Skeletal muscle satellite cell (primary cell): ENCODE measurements around the gene TESMIN.

Source experiments
- H3K27me3 ChIP-seq: 2 replicates; pipeline ENCODE4 v1.7.0; 2013; ENCODE audit warnings: low read length; ENCODE audit not compliant: control insufficient read depth, insufficient read depth
- H3K36me3 ChIP-seq: 2 replicates; pipeline ENCODE4 v1.7.0; 2013; ENCODE audit warnings: mild to moderate bottlenecking, control low read depth, low read length; ENCODE audit not compliant: insufficient read depth
- H3K4me1 ChIP-seq: 2 replicates; pipeline ENCODE4 v1.7.0; 2013; ENCODE audit warnings: low read length; ENCODE audit not compliant: control insufficient read depth, insufficient read depth
- H3K4me2 ChIP-seq: 2 replicates; pipeline ENCODE4 v1.7.0; 2013; ENCODE audit warnings: mild to moderate bottlenecking, low read length
- H3K4me3 ChIP-seq: 2 replicates; pipeline ENCODE4 v1.7.0; 2013; ENCODE audit warnings: low read length
- H3K9ac ChIP-seq: 2 replicates; pipeline ENCODE4 v1.7.0; 2013; ENCODE audit warnings: mild to moderate bottlenecking, low read depth, low read length, moderate library complexity
- H3K9me3 ChIP-seq: replicated peaks from 2 replicates; pipeline ENCODE4 v1.7.0; 2013; ENCODE audit warnings: mild to moderate bottlenecking, control low read depth, low read length

The TESMIN gene

DNA sequence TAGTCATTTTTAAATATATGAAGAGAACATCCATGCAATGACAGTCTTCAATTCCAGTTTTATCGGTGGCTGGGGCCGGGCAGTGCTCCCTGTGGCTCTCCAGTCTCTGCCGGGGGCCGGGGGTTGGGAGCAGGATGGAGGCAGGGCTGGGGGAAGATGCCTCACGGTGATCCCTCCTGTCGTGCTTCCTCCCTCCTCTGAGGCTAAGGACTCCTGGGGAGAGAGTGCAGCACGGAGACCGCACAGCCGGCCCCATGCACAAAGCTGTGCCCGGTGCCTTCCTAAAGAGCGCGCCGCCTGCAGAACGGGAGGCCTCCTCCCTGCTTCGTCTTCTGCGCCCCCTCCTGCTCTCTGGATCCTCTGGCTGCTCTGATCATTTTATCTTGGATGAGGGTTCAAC is 46.4 kb downstream of the TESMIN start:
- H3K36me3 ChIP-seq: no peaks in the 10 kb centered on the region
- no peak overlapping the region for H3K4me2 ChIP-seq
- H3K4me3 ChIP-seq: no peak overlapping the region
- H3K9ac ChIP-seq: no peak overlapping the region
- peaks cover 76% of the 10 kb centered on the region for H3K27me3 ChIP-seq
- H3K4me1 ChIP-seq: no peaks in the 10 kb centered on the region
- H3K9me3 ChIP-seq: no peaks in the 10 kb centered on the region

DNA sequence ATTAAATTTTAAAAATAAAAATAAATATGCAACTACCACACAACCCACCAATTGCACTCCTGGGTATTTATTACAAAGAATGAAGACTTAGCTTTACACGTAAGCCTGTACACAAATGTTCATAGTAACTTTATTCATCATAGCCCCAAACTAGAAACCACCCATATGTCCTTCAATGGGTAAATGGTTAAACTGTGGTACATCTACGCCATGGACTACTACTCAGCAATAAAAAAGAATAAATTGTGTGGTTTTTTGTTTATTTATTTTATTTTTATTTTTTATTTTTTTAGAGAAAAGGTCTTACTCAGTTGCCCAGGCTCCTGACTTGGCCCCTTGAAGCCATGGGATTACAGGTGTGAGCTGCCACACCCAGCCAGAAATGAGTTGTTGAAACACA is 52.3 kb downstream of the TESMIN start:
- H3K4me1 ChIP-seq: no peaks in the 10 kb centered on the region
- H3K9me3 ChIP-seq: no peaks in the 10 kb centered on the region
- no peaks in the 10 kb centered on the region for H3K36me3 ChIP-seq
- no peak overlapping the region for H3K4me2 ChIP-seq
- H3K9ac ChIP-seq: no peak overlapping the region
- no peak overlapping the region for H3K4me3 ChIP-seq
- H3K27me3 ChIP-seq: peaks cover 53% of the 10 kb centered on the region

DNA sequence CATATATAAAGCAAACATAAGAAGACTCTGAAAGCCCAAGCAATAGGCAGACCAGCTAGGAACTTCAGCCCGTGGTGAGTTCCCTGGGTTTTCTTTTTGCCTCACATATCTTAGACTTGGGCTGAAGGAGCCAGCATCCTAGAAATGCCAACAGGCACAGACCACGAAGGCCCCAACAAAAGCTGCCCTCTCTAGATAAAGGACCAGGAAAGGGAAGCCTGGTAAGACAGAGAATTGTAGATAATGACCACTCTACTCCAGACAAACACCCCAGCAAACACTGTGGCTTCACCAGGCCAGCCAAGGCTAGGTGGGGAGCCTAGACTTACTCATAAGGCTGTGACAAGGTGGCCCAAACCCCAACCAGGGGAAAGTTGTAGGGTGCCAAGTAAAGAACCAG is 55.8 kb downstream of the TESMIN start:
- Histone ChIP-seq H3K4me2 (no peak overlapping the region), H3K9ac (no peak overlapping the region), H3K36me3 (no peaks in the 10 kb centered on the region), H3K9me3 (no peaks in the 10 kb centered on the region), H3K27me3 (peaks cover 51% of the 10 kb centered on the region), H3K4me3 (no peak overlapping the region), H3K4me1 (no peaks in the 10 kb centered on the region)

DNA sequence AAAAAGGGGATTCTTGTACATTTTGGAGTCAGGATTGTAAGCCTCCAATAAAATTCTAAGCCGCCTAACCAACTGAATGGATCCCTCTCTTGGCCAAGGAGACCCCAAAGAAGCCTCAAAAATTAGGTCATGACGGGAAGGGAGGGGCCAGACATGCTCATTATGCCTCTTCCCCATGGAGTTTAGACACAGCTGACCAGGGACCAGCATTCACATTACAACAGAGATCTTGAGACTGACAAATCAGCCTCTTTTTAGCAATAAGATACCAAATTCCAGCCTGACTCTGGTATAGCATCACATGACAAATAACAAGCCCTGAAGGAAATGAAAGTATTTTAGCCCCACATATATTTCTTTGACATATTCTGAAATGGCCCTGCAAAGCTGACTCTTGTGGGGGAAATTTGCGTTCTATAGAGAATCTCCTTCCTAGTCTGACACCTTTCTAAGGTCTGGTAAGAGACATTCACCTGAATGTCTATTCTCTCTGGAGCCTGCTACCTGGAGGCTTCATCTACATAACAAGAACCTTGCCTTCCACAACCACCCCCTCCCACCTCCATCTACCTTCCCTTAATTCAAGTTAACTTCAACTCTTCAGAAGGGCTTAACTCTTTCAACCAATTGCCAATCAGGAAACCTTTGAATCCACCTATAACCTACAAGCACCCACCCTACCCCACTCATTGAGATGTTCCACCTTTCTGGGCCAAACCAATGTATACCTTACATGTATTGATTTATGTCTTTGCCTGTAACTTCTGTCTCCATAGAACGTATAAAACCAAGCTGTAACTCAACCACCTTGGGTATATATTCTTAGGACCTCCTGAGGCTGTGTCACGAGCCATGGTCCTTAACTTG is 56.7 kb downstream of the TESMIN start:
- Histone ChIP-seq H3K9me3 (no peaks in the 10 kb centered on the region), H3K4me1 (no peaks in the 10 kb centered on the region), H3K27me3 (peaks cover 60% of the 10 kb centered on the region), H3K36me3 (no peaks in the 10 kb centered on the region), H3K9ac (no peak overlapping the region), H3K4me2 (no peak overlapping the region), H3K4me3 (no peak overlapping the region)

DNA sequence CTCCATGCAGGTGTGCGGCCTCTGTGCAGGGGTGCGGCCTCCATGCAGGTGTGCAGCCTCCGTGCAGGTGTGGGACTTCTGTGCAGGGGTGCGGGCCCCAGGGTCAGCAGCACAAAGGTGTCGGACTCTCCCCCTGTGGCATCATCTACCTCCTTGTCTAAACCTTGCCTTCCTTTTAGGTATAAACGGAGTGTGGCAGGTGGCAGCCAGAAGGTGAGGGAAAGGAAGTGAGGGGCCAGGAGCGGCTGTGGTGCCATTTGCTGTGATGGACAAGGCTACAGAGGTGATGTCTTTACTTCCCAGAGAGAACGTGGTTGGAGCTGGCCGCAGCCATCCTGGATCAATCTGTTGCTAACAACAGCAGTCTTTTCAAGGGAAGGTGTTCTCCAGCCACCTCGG is 57.8 kb downstream of the TESMIN start:
- Histone ChIP-seq H3K27me3 (peaks cover 72% of the 10 kb centered on the region), H3K9ac (no peak overlapping the region), H3K4me1 (no peaks in the 10 kb centered on the region)

DNA sequence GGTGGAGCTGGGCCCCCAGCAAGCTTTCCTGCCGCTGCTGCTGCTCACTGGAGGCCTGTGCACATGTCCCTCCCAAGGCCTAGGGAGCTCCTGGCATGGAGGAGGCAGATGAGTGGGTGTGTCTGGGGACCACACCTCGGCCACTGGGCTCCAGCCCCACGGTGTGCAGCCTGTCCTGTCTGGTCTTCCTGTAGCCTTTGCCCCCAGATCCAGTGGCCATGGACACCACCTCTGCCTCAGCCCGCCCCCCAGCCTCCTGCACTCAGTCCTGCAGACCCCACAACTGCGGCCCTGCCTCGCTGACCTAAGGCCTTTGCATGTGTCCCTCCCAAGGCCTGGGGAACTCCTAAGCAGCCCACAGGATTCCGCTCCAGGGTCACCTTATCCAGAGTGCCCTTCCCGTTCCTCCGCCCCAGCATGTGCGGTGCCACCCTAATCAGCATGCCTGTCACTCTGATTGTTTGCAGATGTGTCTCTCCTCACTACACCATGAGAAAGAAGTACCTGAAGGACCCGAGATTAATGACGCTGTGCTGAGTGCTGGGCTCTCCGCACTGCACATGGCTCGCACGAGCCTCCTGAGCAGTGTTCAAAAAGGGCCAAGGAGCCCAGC is 58.3 kb downstream of the TESMIN start:
- Histone ChIP-seq H3K4me2 (no peak overlapping the region), H3K9me3 (no peaks in the 10 kb centered on the region), H3K27me3 (peaks cover 75% of the 10 kb centered on the region), H3K4me1 (no peaks in the 10 kb centered on the region), H3K4me3 (no peak overlapping the region), H3K9ac (no peak overlapping the region), H3K36me3 (no peaks in the 10 kb centered on the region)

More for the DNA sequence above, 57.8 kb downstream of the TESMIN start:
- Histone ChIP-seq H3K36me3 (no peaks in the 10 kb centered on the region), H3K4me3 (no peak overlapping the region), H3K9me3 (no peaks in the 10 kb centered on the region), H3K4me2 (no peak overlapping the region)

DNA sequence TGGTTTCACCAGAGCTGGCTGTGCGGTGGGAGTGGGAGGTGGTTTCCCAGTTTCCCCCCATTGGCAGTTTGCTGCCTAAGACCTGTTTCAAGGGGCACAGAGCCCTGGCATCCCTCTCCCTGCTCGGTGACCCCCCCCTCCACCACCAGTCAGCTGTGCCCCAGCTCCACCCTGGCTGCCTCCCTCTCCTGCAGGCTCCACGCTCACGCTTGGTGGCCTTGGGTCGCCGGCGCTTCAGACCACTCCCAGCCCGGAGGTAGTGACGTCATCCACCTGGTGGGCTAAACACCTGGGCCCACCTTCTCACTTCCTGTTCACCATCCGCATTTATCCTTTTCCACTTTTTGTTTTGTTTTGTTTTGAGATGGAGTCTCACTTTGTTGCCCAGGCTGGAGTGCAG is 59.2 kb downstream of the TESMIN start:
- H3K36me3 ChIP-seq: no peaks in the 10 kb centered on the region
- H3K4me3 ChIP-seq: no peak overlapping the region
- no peaks in the 10 kb centered on the region for H3K9me3 ChIP-seq
- peaks cover 83% of the 10 kb centered on the region for H3K27me3 ChIP-seq
- no peaks in the 10 kb centered on the region for H3K4me1 ChIP-seq
- no peak overlapping the region for H3K9ac ChIP-seq
- H3K4me2 ChIP-seq: no peak overlapping the region

DNA sequence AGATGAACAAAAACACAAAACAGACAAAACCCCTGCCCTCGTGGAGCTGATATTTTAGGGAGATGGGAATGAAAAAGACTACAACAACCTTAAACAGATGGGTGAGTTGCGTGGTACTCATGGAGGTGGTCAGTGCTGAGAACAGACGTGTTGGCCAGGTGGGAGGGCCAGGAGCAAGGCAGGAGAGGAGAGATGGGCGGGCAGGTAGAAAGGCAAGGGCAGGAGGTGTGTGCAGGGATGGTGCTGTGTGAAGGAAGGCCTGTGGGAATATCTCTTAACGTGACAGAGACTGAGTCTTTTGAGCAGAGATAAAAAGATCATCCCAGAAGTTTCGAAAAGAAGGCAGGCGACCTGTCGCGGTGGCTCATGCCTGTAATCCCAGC is 59.9 kb downstream of the TESMIN start:
- Histone ChIP-seq H3K9me3 (no peaks in the 10 kb centered on the region), H3K4me2 (no peak overlapping the region), H3K27me3 (peaks cover 85% of the 10 kb centered on the region), H3K4me3 (no peak overlapping the region), H3K9ac (no peak overlapping the region), H3K36me3 (no peaks in the 10 kb centered on the region), H3K4me1 (no peaks in the 10 kb centered on the region)

DNA sequence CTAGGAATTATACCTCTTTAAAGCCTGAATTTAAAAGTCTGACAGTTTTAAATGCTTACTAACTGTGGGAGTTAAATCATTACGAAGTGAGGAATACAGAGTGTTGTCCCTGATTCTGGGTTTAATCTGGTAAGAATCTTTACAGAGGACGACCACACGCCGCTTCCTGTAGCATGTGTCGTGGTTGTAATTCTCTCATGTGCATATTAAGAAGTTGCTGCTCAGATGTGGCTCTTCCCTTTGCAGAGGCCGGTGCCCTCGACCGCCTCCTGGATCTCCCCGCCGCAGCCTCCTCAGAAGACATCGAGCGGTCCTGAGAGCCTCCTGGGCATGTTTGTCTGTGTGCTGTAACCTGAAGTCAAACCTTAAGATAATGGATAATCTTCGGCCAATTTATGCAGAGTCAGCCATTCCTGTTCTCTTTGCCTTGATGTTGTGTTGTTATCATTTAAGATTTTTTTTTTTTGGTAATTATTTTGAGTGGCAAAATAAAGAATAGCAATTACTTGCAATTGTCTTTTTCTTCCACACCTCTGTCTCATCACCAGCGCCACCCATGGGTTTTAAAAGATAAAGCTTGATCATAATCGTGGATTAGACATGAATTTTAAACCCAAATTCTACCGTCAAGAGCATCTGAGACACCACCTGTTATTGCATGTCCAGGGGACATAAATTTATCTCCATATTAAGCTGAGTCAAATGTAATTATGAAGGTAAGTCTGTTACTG is 60.5 kb downstream of the TESMIN start:
- no peak overlapping the region for H3K9ac ChIP-seq
- peaks cover 85% of the 10 kb centered on the region for H3K27me3 ChIP-seq
- H3K4me2 ChIP-seq: no peak overlapping the region
- H3K4me1 ChIP-seq: no peaks in the 10 kb centered on the region
- H3K4me3 ChIP-seq: no peak overlapping the region
- H3K36me3 ChIP-seq: no peaks in the 10 kb centered on the region
- no peaks in the 10 kb centered on the region for H3K9me3 ChIP-seq

DNA sequence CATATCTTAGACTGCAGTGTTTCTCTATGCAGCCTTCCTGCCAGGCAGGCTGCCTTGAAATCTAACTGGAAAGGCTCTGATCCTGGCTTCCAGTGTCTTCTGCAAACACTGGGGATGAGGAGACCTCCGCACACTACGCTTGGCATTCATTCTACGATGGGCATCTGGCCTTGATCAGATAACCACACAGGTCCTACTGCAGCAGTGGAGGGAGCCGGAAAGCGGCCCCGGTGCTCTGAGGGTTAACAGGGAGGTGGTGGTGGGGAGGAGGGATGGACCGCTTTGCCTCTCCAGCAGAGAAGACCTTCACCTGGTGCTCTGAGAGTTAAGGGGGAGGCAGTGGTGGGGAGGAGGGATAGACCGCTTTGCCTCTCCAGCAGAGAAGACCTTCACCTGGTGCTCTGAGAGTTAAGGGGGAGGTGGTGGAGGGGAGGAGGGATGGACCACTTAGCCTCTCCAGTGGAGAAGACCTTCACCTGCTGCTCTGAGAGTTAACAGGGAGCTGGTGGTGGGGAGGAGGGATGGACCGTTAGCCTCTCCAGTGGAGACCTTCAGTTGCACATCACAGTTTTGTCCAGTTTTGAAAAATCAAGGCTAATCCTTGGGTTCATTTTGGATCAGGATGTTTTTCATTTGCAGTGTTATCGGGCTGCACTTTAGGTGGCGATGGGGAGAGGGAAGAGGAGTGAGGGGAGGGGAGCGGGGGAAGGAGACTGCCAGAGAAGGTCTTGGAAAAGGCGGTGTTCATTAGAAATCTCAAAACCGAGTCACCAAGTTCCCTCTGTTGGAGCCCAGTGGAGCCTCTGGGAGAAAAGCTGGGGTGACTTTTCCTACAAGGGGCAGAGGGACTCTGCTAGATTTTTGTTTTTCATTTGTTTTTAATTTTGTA is 61.3 kb downstream of the TESMIN start:
- H3K4me1 ChIP-seq: no peaks in the 10 kb centered on the region
- H3K4me3 ChIP-seq: no peak overlapping the region
- H3K36me3 ChIP-seq: no peaks in the 10 kb centered on the region
- no peak overlapping the region for H3K4me2 ChIP-seq
- H3K27me3 ChIP-seq: peaks cover 86% of the 10 kb centered on the region
- H3K9ac ChIP-seq: no peak overlapping the region
- no peaks in the 10 kb centered on the region for H3K9me3 ChIP-seq

DNA sequence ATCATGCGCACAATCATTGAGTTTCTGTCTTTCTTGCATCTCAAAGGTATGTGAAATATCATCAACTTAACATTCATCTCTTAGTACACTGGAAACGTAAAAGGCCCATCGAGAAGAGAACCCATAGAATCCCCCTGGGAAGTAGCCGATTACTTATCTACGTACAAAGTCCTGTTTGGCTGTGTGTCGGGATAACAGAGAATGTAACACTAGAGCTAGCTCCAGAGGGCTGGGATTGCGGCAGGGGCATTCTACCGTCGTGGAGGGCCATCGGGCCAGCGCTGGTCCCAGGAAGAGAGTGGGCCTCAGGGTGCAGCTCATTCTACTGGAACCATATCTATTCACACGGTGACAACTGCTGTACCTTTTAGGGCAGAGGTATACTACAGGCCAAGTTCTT is 62.4 kb downstream of the TESMIN start:
- H3K9me3 ChIP-seq: no peaks in the 10 kb centered on the region
- no peak overlapping the region for H3K9ac ChIP-seq
- peaks cover 88% of the 10 kb centered on the region for H3K27me3 ChIP-seq
- H3K4me3 ChIP-seq: no peak overlapping the region
- no peaks in the 10 kb centered on the region for H3K4me1 ChIP-seq
- H3K36me3 ChIP-seq: no peaks in the 10 kb centered on the region
- H3K4me2 ChIP-seq: no peak overlapping the region
